Stimulated activated CD4-positive, alpha-beta T cell treated with anti-CD3 and anti-CD28 coated beads, Interleukin-1b, Interleukin-23, amount 100 ng/mL, for 48 hours (primary cell): ENCODE data around the gene RUFY4.
"Not testable (repeated sequence)": the region's sequence is repeated elsewhere in the genome, so short reads cannot be mapped to it uniquely, and the experiment has no call there.

ENCODE experiments used
- DNase-seq: peaks from one replicate; pipeline ENCODE4 v3.0.0-alpha.2; 2020

The RUFY4 gene

DNA sequence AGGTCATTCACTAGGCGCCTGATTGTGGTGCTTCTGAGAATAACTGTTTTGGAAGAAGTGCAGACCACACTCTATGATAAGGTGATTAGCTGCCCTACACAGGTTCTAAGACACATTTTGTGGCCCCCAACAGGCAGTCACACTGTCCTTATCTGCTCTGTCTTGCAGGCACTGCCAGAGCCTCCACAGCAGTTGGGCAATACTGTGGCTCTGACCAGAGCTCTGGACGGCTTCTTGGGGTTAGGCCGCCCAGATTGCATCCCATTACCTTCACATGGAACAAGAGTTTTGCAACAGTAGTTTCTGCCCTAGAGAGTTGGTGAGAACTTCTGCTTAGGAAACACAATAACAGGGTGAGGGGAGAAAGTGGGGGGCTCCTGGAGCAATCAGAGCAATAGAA is 22.7 kb downstream of the RUFY4 start:
- DNase-seq = no peak

- no peak for DNase-seq
These were observed 24.8 kb downstream of the RUFY4 start for GRCh38 chr2:218093879-218094278.

DNA sequence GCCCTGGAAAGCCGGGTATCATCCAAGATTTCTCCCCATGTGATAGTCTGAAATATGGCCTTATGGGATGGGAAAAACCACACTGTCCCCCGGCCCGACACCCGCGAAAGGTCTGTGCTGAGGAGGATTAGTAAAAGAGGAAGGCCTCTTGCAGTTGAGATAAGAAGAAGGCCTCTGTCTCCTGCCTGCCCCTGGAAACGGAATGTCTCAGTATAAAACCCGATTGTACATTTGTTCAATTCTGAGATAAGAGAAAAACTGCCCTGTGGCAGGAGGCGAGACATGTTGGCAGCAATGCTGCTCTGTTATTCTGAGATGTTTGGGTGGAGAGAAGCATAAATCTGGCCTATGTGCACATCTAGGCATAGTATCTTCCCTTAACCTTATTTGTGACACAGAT is 26.8 kb downstream of the RUFY4 start:
- no peak for DNase-seq

GRCh38 chr2:218097975-218098374 is 28.9 kb downstream of the RUFY4 start:
- no peak for DNase-seq

GRCh38 chr2:218108834-218109233 is 39.8 kb downstream of the RUFY4 start:
- not testable (repeated sequence) for DNase-seq

GRCh38 chr2:218121789-218122188 is 52.7 kb downstream of the RUFY4 start:
- DNase-seq = not testable (repeated sequence)

DNA sequence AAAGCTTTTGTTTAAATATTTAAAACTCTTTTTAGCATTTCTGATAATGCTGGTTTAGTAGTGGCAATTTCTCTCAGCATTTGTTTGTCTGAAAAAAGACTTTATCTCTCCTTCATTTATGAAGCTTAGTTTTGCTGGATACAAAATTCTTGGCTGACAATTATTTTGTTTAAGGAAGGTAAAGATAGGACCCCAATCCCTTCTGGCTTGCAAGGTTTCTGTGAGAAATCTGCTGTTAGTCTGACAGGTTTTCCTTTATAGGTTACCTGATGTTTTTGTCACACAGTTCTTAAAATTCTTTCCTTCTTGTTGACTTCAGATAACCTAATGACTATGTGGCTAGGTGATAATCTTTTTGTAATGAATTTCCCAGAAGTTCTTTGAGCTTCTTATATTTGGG is 53.2 kb downstream of the RUFY4 start:
- DNase-seq = not testable (repeated sequence)

GRCh38 chr2:218123986-218124385 is 54.9 kb downstream of the RUFY4 start:
- DNase-seq = no peak

GRCh38 chr2:218125095-218125494 is 56.0 kb downstream of the RUFY4 start:
- DNase-seq = no peak

DNA sequence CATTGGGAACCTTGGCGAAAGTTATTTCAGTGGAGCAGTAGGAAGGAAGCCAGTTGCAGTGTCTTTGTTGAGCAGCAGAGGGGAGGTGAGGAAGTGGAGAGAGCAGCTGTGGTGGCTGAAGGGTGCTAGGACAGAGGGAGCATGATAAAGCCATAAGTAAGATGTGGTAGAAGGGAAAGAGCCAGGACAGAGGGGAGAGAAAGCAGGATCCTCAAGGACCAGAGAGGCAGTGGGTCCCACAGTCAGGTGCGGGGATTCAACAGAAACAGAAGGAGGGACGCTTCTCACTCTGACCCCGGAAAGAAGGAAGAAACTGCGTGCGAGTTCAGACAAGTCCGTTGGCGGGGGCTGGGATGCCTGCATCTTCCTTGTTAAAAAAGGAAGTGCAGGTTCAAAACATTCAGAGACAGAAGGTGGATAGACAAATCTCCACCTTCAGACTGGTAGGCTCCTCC is 56.6 kb downstream of the RUFY4 start, which contains the start of gene CXCR2:
Gene CXCR2, plus strand, starts transcription at position 403 of the 455 bp plus-strand sequence. CDS start 8,774 bp downstream, outside the sequence.
- DNase-seq = no peak

GRCh38 chr2:218127929-218128455 is 58.9 kb downstream of the RUFY4 start:
- no peak for DNase-seq

DNA sequence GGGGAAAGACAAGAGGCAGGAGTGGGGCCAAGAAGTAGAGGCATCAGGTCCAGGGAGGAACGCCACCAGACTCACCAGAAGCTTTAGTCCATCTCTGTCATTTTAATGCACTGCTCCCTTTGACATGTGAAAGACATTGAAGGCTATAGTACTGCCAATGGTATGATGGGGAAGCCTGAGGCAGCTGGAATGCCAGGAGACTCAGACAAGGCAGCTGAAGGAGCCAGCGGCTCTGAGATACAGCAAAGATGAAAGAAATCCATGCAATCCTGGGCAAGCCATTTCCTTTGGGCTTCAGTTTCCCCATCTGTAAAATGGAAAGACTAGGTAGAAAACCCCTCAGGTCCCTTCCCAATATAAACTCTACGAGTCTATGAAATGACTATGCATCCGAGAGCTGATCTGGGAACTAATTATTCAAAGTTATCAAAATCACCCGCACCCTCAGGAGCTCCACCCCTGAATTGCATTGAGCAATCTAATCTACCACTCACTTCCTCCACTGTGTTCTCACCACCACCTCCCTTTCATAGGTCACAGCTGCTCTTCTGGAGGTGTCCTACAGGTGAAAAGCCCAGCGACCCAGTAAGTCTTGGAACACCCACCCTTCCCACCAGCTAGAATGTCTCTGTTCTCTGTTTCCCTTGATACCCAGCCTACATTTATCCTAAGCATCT is 59.9 kb downstream of the RUFY4 start:
- DNase-seq = no peak

- DNase-seq = no peak
These were observed 60.5 kb downstream of the RUFY4 start for GRCh38 chr2:218129458-218130135.

DNA sequence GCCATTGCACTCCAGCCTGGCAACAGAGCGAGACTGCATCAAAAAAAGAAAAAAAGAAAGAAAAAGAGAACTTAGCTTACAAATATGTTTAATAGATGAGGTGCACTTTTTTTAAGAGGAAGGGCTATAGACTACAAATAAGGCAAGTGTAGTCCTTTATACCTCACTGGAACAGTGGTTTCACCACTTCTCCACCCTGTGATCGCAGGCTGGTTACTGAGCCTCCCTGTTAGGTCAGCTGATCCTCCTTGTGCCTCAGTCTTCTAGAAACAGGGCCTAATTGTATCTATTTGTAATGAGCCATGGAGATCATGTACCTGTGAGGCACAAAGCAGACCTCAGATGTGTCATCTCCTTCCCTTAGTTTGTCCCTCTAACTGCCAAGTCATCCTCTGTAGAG is 61.3 kb downstream of the RUFY4 start:
- DNase-seq = no peak

- no peak for DNase-seq
These were observed 61.8 kb downstream of the RUFY4 start for GRCh38 chr2:218130822-218131221.

DNA sequence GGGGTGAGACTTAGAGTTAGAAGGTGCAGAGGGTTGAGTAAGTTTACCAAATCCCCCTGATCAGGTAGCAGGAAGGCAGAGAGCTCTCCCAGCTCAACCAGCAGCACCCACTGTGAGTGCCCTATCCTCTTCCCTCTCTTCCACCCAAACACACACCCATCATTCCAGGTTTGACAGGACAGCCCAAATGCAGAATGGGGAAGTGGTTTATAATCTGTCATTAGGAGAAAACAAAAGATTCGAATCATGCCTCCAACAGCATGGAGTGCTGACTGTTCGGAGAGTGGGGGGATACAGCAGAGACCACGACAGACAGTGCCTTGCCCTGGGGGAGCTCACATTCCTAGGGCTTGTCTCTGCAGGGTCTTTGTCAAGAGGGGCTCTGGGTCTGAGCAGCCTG is 68.5 kb downstream of the RUFY4 start:
- DNase-seq = no peak

DNA sequence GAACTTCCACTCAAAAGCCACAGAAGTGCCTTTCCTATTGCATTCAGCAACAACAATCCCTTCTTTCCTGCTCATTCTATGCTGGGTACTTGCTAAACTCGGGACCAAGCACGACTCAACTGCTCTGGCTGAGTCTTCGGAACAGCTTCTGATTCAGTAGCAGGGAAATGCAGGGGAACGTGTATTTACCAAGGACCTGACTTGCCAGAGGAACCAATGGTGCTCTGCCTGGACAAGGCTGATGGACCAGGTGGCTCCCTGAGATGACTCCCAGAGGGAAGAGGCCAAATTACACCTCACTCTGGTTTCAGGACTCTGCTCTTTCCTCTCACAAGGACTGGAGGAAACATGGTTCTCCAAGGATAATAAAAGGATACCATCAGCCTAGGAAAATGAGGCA is 69.0 kb downstream of the RUFY4 start:
- no peak for DNase-seq
